ENCODE data around the gene MLC1.

- no peak for TF ChIP-seq CTCF (IDR thresholded peaks at IDR 0.05)
- TF ChIP-seq POLR2A (IDR thresholded peaks at IDR 0.05), result no peak
These were observed 27.8 kb downstream of the MLC1 start for GRCh38 chr22:50057278-50058060.
